NCI-H2107 treated with DMSO at 0.1 percent for 48 hours (cell line): ENCODE data around the gene KRT86.
"Not testable (repeated sequence)": the region's sequence is repeated elsewhere in the genome, so short reads cannot be mapped to it uniquely, and the experiment has no call there.

Experiments used
- DNase-seq: peaks from one replicate; lab custom pipeline; 2025; ENCODE audit not compliant: unreplicated experiment; lab: John Stamatoyannopoulos, UW

The KRT86 gene

DNA sequence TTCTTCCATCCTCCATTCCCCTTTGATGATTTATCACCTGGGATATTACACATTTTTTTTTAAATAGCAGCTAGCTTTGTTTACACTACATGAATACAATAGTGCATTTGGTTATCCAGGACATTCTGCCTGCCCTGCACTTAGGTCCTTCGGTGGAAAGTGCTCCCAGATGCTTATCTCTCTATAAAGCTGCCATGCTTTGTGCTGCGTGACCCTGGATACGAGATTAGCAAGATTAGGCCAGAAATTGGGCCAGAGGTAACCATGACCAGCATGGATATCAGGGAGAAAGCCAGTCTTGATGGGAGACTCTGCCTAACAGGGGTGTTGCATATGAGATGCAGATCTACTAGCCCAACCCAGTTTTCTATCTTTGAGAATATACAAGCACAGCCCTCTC, 58.9 kb downstream of the KRT86 start:
- DNase-seq, result no peak

DNA sequence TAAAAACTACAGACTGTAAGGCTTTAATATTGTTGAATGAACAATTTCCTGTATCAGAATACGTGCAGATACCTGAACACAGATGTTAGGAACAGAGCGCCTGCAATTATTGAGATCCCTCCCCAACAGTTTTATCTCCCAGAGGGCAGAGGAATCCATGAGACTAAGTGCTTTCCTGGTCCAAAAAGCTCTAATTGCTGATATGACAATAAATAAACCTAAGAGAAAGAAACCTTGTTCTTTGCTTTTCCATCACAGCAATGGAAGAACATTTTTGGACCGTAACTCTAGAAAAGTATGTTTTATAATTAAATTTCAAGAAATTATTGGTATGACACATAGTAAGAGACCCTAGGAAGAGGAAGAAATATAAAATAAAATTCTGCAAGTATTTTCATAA, 59.7 kb downstream of the KRT86 start:
- no peak for DNase-seq

DNA sequence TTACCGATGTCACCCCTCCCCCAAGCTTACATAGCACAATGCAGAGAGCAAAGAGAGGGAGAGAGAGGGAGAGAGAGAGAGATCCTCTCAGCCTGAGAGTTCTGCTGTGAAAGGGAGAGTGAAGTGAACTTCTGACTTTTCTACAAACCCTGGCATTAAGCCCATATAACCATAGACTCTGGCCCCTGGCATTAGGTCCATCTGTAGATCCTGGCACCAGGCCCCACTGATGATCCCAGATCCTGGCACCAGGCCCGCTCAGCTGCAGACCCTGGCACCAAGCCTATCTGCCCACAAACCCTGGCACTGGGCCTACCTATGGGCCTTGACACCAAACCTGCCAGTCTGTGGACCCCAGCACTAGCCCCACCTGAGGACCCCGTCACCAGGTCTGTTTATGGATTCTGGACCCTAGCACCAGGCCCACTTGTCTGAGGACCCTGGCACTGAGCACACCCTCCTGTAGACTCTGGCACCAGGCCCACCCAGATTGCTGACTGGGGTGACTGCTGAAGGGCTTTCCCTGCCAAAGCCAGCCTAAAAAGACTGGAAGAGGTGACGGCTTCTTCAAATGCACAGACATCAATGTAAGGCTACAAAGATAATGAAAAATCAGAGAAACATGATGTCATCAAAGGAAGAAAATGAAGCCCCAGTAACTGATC, 61.3 kb downstream of the KRT86 start:
- no peak for DNase-seq

DNA sequence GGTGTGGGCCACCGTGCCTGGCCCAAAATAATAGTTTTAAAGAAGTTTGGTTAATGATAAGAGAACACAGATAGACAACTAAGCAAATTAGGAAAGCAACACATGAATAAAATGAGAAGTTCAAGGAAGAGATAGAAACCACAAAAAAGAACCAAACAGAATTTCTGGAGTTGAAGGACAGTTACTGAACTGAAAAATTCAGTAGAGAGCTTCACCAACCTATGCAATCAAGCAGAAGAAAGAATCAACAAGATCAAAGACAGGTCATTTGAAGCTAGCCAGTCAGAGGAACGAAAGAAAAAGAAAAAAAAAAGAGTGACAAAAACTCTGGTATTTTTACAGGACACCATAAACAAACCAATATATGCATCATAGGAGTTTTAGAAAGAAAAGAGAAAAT, 62.2 kb downstream of the KRT86 start:
- no peak for DNase-seq

DNA sequence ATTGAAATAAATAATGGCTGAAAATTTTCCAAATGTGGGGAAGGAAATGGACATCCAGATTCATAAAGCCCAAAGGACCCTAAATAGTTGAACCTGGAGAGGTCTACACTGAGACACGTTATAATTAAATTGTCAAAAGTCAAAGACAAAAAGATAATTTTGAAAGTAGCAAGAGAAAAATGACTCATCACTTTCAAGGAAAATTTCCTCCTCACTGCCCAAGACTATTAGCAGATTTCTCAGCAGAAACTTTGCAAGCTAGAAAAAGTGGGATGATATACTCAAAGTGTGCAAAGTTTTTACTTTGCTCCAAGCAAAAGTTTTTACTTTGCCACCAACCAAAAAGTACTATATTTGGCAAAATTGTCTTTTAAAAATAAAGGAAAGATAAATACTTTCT, 62.6 kb downstream of the KRT86 start:
- no peak for DNase-seq

DNA sequence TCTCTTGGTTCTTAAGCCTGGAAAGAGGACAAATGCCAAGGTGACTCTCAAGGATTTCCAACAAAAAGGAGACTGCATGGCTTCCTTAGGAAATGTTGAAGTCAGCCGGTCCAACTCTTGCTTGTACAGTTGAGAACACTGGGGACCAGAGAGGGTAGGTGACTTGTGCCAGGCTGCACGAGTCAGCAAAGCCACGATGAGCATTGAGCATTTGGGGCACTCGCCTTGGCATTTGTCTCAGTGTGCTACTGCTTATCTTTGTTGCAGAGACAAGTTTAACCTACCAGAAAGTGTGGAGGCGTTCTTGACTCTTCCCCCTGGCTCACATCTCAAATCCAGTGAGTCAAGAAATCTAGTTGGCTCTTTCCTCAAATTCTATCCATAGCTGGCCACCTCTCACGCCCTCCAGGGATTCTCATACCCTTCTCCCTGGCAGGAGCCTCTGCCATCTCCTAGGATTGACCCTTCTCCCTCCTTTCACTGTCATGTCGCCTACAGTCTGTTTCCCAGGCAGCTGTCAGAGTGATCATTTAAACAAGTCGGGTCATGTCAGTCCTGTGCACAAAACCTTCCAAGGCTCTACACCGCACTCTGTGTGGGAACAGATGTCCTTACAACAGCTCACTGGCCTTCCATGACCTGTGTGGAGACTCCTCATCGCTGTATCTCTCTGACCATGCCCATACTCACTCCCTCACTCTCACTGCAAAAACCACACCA, 64.0 kb downstream of the KRT86 start:
- DNase-seq, result no peak

DNA sequence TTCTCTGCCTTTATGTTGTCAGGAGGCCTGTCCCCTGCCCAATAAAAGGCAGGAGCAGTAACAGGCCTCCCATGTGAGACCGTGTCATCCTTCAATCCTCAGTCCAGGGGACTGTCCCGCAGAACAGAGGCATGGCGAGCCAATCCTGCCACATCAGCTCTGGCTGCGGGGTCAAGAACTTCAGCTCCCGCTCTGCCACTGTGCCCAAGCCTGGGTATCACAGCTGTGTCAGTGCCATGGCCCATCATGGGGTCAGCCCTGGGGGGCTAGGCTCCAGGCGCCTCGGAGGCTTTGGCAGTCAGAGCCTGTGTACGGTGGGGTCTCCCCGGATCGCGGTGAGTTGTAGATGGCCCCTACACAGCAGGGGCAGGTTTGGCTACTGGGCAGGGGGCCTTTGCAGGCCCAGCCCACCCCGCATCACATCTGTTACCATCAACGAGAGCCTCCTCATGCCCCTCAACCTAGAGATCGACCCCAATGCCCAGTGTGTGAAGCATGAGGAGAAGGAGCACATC, 66.7 kb downstream of the KRT86 start:
- no peak for DNase-seq

DNA sequence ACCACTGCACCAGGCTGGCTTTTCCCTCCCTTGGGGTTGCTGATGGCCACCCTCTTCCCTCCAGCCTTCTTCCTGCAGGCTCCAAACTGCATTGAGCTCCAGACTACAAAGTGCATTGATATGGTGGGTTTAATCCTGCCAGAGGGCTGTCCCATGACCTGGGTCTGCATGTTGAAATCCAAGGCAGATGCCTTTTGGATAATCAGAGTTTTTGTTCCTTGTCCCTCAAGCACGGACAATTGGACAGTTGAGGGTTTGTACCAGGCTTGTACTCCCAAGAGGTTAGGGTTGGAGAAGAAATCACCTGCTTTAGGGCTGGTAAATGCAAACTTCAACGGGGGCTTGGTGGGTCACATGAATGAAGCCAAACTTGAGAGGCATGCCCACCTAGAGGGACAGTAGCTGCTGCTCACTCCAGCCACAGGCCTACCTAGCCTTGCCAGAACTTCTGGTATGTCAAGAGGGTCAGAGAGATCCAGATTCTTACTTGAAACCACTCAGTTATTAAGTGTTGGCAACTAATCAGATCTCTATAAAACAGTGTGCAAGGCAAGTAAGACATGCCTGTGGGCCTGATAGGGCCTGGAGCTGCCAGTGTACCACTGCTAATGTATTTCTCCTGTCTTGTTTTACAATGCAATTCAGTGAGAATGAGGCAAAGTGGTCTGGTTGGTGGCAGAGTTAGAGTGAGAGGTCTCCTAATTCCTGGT, 68.5 kb downstream of the KRT86 start:
- DNase-seq, result no peak

DNA sequence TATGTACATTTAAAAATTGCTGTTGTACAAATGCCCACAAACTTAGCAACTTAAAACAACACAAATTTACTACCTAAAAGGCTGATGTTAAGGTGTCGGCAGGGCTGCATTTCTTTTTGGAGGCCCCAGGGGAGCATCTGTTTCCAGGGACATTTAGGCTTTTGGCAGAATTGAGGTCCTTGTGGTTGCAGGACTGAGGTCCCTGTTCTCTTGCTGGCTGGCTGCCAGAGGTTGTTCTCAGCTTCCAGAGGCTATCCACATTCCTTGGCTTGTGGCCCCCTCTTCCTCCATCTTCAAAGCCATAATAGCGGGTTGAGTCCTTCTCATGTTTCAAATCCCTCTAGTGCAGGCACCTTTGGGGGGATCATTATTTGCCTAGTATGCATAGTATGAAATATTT, 69.1 kb downstream of the KRT86 start:
- no peak for DNase-seq

DNA sequence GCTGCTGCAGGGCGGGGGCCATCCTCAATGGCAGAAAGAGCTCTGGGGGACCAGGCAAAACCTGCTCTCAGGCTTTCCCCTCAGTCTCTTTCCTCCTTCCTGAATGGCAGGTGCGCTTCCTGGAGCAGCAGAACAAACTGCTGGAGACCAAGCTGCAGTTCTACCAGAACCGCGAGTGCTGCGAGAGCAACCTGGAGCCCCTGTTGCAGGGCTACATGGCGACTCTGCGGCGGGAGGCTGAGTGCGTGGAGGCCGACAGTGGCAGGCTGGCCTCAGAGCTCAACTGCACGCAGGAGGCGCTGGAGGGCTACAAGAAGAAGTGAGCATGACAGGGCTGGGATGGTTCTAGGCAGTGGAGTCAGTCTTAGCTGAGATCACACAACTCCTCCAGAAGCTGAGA, 69.7 kb downstream of the KRT86 start:
- no peak for DNase-seq

DNA sequence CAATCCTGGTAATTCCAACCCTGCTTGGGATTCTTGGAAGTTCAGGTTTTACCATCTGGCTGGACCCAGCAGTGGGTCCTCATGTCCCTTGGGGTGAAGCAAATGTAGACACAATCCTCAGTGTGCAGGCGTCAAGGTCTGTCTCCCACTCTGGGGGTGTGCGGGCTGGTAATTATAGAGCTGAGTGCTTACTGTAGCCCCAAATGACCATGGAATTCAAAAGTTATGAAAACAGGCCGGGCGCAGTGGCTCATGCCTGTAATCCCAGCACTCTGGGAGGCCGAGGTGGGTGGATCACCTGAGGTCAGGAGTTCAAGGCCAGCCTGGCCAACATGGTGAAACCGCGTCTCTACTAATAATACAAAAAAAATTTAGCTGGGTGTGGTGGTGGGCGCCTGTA, 70.6 kb downstream of the KRT86 start:
- not testable (repeated sequence) for DNase-seq

DNA sequence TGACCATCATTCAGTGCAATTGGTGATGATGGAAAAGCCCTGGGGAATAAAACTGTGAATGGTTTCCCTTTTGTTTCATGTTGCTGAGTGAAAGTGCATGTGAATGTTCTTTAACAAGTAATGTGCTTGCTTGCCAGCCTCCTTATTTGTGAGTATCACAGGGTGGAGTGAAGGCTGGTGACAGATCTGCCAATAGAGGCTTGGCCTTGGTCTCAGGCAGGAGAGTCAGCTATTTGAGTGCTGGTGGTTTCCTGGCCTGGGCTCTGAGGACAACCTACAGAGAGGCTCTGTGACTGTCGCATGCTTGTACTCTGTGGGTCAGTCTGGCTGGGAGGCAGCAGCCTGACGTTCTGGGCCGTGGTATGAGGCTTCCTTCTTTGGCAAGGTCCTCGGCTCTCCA, 72.1 kb downstream of the KRT86 start:
- no peak for DNase-seq

DNA sequence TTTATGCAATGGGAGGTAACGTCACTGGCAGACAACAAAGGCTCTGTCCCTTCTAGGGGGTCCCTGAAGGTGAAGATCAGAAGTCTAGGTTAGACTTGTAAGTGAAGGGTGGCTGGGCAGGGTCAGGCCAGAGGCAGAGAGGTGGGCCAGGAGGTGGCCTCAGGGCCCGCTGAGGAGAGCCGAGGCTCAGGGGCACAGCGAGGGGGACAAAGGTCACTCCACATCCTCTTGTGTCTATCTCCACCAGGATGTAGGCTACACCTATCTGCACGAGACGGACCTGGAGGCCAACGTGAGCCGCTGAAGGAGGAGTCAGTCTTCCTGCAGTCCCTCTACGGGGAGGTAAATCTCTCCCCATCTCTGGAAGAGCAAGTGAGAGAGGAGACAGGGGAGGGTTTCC, 72.6 kb downstream of the KRT86 start:
- no peak for DNase-seq

DNA sequence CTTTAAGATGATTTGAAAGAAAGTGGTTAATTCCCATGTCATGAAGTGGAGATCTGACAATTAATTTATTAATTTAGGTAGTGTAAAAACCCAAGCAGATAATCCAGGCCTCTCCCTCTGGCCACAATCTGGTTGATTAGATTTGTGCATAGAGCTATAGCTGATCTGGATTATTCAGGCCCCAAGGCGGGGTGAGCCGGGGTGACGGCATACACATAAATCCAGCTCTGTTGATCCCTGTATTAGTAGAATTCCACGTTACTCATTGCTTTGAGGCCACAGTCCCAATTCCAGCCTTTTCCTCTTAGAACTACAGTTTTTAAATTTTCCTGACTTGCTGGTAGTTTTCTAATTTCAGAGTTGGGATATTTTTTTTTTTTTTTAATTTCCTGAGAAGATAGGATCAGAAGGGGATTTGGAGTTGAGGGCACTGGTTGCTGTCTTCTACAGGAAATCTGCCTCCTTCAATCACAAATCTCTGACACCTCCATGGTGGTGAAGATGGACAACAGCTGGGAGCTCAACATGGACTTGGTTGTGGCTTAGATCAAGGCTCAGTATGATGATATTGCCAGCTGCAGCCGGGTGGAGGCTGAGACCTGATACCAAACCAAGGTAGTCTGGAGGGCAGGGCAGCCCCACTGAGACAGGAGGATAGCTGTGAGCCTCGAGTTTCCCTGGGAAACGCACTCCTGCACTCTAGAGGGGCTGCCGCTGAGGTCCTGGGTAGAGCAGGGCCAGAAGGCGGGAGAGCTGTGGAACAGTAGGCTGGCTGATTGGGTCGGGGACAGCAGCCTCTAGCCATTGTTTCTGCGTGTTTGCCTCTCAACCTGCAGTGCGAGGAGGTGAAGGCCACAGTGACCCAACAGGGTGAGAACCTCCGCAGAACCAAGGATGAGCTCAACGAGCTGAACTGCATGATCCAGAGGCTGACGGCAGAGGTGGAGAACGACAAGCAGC, 73.4 kb downstream of the KRT86 start:
- DNase-seq, result no peak

DNA sequence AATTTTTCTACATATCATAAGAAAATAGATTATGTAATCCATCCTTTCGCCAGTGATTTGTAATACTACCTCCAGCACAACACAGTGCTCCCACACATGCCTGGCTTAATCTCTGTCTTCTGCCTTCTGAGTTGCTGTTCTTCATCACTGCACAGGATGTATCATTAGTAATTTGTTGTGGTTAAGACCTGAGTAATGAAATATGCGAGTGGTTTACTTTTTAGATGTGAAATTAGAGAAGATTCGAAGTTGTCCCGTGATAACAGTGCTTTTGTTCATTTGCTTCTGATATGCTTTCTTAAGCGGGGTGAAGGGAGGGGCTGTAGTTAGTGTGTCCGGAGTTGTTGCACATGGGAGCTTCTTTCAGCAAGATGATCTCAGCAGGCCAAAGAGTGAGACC, 74.8 kb downstream of the KRT86 start:
- no peak for DNase-seq

DNA sequence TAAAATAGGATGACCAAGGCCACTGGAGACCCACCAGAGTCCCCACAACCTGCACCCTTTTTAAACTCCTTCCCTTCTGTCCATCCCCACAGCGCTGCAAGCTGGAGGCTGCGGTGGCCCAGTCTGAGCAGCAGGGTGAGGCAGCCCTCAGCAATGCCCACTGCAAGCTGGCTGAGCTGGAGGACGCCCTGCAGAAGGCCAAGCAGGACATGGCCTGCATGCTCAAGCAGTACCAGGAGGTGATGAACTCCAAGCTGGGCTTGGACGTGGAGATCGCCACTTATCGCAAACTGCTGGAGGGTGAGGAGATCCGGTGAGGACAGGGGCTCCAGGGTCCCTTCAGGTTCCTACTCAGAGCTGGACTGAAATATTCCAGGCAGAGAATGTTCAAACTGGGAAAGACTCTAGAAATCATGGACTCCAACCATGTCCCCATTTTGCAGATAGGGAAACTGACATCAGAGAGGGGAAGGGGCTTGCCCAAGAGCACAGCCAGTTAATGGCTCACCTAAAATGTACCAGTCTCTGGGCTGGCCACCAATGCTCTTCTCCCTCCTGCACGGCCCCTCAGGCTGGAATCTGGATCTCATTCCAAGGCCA, 75.7 kb downstream of the KRT86 start:
- no peak for DNase-seq

DNA sequence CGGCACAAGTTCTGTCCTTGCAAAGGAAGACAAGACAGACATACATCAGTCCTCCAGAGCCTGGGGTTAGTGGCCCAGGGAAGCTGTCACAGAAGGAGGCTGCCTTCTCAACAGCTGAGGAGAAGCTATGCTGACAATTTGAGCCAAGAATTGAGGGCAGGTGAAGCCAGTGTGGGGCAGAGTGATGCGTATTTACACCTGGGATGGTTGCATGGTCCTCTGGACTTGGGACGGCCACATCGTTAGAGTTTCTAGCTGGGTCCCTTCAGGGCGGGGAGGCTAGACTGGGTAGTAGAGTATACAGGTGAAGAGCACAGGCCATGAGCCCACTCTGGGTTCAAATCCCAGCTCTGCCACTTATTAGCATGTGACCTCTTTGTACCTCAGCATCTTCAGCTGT, 76.3 kb downstream of the KRT86 start:
- DNase-seq, result no peak

DNA sequence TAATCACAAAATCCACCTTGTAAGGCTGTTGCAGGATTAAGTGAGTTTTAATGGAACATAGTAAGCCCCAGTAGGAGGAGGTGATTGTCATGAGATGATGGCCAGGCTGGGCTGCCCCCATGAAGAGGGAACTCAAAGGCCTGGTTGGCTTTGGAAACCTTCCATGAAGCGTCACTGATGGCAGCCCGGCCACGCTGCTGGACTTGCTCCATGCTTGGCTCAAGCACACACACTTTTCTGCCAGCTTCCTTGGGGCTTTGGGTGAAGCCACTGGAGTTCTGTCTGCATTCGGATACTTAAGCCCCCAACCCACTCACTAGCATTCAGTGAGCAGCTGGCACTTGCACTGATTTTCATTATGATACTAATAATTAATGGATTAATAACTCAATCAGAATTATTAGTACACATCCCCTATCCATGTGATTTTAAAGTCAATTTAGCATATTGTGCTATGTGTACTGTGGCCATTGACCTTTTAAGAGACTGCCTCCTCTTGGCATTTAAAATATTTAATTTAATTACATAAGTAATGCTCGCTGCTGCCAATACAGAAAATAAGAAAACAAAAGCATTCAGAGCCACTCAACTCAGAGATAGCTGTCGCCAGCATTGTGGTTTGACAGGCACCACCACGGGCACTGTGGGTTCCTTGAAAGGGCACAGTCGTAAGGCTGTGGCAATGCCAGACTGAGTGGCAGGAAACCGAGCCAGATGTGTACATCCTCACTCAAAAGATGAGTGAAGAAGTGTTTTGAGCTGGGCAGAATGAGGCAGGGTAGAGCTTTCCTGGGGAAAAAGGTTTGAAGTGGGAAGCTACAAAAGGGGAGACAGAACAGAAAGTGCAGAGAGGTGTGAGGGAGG, 77.0 kb downstream of the KRT86 start:
- DNase-seq, result no peak

DNA sequence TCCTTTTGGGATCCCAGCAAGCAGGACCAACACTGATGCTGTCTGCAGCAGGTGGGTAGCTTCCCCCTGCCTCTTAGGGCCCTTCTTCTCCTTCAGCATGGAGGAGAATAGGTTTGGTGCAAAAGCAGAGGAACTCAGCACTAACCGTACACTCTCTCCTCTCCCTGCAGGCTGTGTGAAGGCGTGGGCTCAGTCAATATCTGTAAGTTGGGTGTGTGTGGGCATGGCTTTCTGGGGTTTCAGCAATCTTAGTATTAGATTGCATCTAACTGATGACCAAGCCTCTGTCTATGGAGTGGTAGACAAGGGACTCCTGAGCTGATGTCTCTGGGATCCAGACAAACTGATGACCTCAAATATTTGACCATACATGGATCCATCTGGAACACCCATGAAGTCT, 78.5 kb downstream of the KRT86 start:
- DNase-seq, result no peak

DNA sequence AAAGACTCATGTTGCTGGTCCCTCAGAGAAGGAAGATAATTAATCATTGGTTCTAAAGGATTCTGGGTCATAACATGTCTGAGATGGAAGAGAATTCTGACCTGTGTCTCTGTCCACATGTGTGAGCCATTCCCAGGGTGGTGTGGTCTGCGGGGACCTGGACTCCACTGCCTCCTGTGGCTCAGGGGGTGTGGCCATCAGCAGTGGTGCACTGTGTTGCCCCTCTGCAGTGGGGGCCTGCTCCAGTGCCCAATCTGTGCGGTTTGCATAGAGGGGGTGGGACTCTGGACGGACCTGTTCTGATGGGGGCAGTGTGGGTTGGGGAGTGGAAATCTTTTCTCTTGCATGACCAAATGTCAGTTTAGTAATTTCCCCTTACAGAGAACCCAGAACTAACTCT, 79.3 kb downstream of the KRT86 start:
- no peak for DNase-seq
